COLO829 (cell line): ENCODE data around the gene VEZT.
A peak's percentile ranks its signal among the peaks of the same experiment; 100 is the strongest.

ENCODE experiments used
- DNase-seq: peaks from one replicate; pipeline ENCODE4 v3.0.0; 2012; ENCODE audit warnings: low spot score

VEZT gene

DNA sequence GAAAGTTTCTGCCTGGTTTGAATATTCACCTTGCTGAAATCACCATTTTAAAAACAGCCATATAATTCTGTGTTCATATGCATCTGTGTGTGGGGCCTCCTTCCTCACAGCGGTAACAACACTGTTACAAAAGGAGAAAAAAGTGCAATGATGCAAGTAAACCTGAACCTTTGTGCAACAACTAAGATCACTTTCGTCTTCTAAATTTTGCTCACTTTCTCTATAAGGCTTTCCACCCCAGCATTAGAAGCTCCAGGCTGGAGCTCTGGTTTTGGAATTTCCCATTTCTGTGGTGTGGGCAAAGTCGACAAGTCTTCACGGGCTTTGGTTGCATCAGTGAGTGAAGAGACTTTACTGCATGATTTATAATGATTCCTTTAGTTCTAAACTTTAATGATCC is 18.7 kb upstream of the VEZT start:
- DNase-seq = no peak

DNA sequence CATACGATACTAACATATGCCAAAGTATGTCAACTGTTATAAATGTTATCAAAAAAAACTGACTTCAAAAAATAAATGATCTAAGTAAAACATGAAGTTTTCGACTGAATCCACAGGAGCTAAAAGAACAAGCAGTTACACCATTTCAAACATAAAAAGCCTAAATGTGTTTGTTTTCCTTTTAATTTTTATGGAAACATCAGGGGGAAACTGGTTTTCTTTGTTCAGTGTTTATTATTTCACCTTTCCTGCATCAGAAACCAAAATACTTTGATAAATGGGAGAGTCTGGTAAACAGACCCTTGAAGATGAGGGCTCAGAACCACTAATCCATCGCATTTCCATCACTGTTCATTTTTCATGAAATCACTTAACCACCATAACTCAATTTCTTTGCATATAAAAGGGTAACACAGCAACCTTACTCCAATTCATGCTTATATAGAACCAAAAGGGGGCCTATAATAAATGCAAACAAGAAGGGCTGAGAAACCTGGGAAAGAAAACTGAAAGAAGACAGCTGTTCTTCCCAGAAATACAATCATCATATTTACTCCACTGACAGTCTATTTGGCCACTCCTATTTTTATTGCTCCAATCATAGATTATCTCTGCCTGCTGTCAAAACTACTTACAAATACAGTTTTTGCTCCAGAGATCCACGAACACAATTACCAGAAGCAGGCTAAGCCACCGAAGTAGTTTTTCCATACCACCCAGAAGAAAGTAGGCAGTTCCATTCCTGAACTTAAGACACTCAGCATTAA is 17.3 kb upstream of the VEZT start:
- DNase-seq = no peak

GRCh38 chr12:95201056-95201670 is 16.4 kb upstream of the VEZT start:
- no peak for DNase-seq

DNA sequence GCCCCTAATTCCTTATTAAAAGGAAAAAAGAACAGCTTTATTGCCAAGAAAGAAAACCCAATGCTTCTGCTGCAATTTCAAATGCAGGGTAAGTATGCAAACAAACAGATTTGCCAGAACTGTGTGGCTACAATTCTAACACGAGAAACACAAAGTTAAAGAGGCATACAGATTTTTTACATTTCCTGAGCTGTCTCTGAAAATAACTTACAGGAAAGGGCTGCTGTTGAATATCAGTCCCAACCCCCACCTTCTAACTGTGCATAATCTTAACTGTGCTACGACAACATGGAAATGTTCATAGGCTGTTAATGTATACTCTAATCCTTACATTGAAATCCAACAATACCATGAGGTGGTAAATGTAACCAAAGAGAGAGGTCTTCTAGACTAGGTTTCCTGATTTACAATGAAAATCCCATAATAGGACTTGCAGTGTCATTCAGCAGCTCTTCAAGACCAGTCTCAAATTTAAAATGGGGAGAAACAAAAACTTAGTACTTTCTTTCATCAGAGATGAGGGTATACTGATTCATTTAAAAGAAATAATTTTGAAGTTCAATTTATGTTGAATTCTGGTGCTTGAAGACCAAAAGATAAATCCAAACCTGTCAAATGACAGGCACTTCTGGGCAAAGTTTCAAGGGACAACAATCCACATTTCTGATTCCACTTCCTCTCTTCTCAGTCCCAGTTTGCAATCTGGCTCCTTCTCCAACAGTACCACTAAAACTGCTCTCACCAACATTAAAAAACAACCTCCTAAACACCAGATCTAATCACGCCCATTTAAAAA is 14.7 kb upstream of the VEZT start:
- no peak for DNase-seq

DNA sequence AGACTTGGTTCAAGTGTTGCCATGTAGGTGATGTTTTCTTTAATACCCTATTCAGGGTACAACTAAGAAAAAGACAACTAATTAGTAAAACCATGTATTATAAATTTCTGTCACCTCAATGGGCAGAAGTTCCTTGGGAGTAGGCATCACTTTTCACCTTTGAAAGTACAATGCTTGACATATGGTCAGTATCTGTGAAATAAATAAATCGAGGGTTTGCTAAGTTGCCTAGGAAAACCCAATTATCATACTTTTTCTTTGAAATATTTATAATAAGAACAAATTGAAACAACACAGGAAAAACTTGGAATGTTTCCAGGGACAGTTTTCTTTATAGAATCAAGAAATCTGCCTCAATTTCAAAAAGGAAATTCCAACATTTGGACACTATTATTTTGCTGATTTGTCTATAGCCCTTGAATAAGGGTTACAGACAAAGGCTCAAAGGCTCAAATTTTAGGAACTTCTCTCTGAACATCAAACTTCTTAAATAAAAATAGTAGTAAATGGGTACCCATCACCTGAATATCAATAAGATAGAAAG is 14.0 kb upstream of the VEZT start:
- DNase-seq = no peak

DNA sequence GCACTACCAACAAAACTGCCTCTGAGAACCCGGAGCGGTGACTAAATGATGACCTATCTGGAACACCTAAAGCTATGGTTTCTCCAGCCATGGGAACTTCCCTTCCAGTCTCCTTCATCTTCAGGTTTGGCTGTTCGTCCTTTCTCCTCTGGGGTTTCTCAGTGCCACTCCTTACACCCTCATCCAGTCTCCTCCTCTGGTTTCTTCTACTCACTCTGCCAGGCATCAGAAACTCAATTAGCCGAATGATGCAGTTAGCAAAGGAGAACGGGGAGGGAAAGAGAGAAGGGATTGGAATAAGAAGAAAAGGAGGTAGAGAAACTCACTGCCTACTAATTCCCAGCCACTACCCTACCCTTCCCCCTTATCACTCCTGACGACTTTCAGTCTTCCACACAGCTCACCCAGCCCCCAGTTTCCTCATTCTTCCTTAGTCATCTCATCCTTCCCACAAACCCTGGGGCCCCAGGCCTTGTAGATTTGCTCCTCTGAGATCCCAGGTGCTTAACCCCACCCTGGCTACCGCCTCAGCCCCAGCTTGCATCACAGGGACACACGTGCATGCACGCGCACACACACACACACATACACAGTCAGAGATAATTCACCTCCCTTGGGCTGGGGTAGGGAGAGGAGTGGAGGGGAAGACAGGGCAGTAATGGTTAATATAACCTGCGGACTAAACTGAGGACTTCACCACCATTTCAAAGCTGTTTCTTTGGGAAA is 13.3 kb upstream of the VEZT start:
- no peak for DNase-seq

GRCh38 chr12:95205016-95205624 is 12.5 kb upstream of the VEZT start:
- DNase-seq = no peak

- DNase-seq = no peak
These were observed 11.9 kb upstream of the VEZT start for GRCh38 chr12:95205685-95206084.

DNA sequence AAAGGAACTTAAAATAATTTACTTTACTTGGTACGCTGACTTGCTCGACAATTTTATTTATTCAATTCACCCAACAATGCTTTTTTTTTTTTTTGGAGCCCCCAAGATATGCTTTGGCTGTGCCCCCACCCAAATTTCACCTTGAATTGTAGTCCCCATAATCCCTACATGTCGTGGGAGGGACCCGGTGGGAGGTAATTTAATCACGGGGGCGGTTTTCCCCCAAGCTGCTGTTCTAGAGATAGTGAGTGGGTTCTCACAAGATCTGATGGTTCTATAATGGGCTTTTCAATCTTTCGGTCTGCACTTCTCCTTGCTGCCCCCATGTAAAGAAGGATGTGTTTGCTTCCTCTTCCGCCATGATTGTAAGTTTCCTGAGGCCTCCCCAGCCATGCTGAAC is 10.7 kb upstream of the VEZT start:
- no peak for DNase-seq

GRCh38 chr12:95207407-95207806 is 10.2 kb upstream of the VEZT start:
- no peak for DNase-seq

DNA sequence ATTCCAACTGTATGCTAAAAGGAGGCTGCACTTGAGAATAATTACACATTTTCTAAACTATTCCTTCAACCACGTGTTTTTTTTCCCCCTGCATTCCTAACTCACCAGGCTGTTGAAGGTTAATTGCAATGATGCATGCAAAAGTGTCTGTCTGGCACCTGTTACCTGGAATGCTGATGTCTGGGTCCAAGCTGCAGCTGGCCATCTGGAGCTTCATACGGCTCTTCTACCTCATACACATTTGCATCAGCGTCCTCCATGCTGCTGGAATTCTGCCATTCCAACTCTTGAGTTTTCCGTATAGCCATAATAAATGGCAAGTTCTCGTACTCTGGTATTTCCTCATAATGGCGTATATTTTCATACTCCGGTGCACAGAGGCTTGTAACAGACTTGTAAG is 8.9 kb upstream of the VEZT start:
- no peak for DNase-seq

DNA sequence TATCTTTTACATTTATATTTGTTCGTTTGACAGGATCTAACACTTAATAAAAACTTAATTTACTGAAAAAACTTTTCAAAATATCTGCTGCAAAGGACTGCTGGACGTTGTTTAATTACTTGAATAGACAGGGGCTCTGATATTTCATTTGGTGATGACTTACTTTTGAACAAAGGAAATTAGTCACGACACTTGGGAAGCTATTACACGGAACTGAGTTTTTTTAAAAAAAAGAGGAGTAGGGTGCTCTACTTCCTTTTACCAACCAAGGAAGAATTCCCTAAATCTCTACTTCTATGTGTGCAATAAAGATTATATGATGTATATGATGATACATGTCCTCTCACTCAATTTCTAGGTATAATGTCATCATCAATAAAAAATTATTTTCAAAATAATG is 5.0 kb upstream of the VEZT start:
- no peak for DNase-seq

DNA sequence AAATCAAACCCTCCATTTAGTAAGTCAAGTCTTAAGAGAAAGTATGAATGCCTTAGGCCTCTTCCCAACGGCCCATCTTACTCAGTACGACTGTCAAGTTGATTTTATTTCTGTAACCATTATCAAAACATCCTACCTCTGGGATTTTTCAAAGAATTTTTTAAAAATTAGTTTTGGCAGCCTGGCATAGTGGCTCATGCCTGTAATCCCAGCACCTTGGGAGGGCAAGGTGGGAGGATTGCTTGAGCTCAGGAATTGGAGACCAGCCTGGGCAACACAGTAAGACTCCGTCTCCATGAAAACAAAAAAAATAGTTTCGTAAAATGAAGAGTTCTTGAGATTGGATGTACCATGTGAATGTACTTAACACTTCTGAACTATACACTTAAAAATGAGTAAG is 4.5 kb upstream of the VEZT start:
- DNase-seq = no peak

- DNase-seq = no peak
These were observed 3.7 kb upstream of the VEZT start for GRCh38 chr12:95213928-95214327.

- no peak for DNase-seq
These were observed 3.1 kb upstream of the VEZT start for GRCh38 chr12:95214466-95214865.

GRCh38 chr12:95215949-95216348 is 1.7 kb upstream of the VEZT start:
- DNase-seq = no peak

- no peak for DNase-seq
These were observed 763 bp upstream of the VEZT start for GRCh38 chr12:95216711-95217376.

DNA sequence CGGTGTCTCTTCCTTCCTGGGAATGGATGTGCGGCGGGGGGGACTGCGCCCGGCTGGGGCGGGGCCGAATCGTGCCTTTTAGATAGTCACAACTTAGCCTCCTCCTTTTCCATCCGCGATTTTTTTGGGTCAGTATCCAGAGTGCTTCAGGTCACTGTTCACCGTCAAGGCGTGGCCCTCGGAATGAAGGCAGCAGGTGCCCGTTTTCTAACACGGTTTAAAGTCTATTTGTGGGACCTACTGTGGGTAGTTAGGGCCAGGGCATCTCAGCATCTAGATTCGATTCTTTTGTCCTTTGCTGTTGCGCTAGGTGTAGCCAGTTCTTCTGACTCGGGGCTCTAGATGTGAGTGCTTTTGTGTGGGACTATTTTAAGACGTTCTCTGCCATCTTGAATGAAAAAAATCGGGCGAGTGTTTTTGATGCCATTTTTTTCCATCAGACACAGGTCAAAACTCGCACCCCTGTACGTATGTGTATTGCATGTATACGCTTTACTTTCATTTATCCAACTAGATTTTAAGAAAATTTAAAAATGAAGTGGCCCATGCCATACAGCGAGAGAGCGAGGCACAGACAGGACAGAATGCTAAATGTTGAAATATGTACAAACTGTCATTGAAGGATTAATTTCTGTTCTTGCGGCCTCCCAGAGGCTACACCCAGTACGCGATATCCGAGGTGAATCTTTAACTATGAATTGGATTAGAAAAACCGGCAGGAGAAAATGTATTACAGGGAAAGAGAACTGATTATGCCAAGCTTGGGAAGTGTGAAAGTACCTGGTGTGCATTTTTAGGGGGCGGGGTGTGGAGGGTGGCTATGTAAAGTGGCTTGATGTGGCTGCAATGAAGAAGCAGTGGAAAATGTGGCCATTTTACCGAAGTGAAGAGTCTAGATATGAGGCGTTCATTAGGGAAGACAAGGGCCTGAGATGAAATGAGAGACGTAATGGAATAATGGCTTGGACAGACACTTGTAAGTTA is 835 bp downstream of the VEZT start:
- peak; percentile 36 for DNase-seq

DNA sequence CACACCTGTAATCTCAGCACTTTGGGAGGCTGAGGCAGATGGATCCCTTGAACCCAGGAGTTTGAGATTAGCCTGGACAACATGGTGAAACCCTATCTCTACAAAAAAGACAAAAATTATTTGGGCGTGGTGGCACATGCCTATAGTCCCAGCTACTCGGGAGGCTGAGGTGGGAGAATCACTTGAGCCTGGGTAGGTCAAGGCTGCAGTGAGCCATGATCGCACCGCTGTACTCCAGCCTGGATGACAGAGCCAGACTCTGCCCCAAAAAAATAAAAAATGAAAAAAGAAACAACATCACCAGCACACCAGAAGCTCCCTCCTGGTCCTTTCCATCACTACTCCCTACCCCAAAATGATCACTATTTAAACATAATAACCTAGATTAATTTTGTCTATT is 2.6 kb downstream of the VEZT start:
- no peak for DNase-seq

GRCh38 chr12:95220726-95221125 is 3.1 kb downstream of the VEZT start:
- no peak for DNase-seq
